Lower leg skin (tissue), 4 donors: ENCODE data around the gene SERPINA4. TPM values are rescaled to one million over a fixed set of nuclear protein-coding genes. Genes with fewer than 3 reads are reported as not detected.
A peak's percentile ranks its signal among the peaks of the same experiment; 100 is the strongest.

ENCODE experiments used
- DNase-seq, 2 donors: peaks; one replicate each; pipeline ENCODE4 v3.0.0-alpha.2; 2019; ENCODE audit warnings: low spot score in 2 of 2
- H3K4me3 ChIP-seq: fragments of 200-600 bp; sonication (generic); 2 replicates; pipeline ENCODE4 v1.5.1; 2017; ENCODE audit warnings: mild to moderate bottlenecking, low read depth; ENCODE audit not compliant: poor library complexity, severe bottlenecking
- POLR2A ChIP-seq, 2 donors: fragments of 450-650 bp; IDR thresholded peaks; one replicate each; pipeline ENCODE4 v1.6.1; 2016 to 2017; ENCODE audit warnings: antibody characterized with exemption in 2 of 2, mild to moderate bottlenecking in 1 of 2, moderate library complexity in 1 of 2
- WGBS, 2 donors: methylation state at CpG; one replicate each; pipeline ENCODE4 v1.1.5; 2018; 5-methylcytosine and 5-hydroxymethylcytosine counted together
- intact Hi-C: fragments of 100-400 bp; cut with DNase I; formaldehyde crosslinking; loops from one replicate; pipeline ENCODE4 v1.15.0; 2023; ENCODE audit warnings: low total_unique reads
- total RNA-seq, 4 donors: library from RNA; depleted of rRNA; stranded (reverse); fragments of >200 nt; gene quantifications; one replicate each; pipeline ENCODE4 v1.1.0, GENCODE V29; 2016
- TF ChIP-seq, protein P1 (sequence below), 3 donors: fragments of 450-650 bp; IDR thresholded peaks; one replicate each; pipeline ENCODE4 v1.5.1; 2016; ENCODE audit warnings: antibody characterized with exemption in 3 of 3, mild to moderate bottlenecking in 3 of 3, moderate library complexity in 2 of 3

The SERPINA4 gene
- total RNA-seq, 4 donors from 2014 or later: not detected

- TF ChIP-seq, protein P1, sequence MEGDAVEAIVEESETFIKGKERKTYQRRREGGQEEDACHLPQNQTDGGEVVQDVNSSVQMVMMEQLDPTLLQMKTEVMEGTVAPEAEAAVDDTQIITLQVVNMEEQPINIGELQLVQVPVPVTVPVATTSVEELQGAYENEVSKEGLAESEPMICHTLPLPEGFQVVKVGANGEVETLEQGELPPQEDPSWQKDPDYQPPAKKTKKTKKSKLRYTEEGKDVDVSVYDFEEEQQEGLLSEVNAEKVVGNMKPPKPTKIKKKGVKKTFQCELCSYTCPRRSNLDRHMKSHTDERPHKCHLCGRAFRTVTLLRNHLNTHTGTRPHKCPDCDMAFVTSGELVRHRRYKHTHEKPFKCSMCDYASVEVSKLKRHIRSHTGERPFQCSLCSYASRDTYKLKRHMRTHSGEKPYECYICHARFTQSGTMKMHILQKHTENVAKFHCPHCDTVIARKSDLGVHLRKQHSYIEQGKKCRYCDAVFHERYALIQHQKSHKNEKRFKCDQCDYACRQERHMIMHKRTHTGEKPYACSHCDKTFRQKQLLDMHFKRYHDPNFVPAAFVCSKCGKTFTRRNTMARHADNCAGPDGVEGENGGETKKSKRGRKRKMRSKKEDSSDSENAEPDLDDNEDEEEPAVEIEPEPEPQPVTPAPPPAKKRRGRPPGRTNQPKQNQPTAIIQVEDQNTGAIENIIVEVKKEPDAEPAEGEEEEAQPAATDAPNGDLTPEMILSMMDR (IDR thresholded peaks at IDR 0.05): no peak
- TF ChIP-seq POLR2A (IDR thresholded peaks at IDR 0.05): no peak
- no peak for DNase-seq
- intact Hi-C loops: no loop called here
- WGBS, 2 donors: 53 to 83% methylated on average over 3 of the region's 3 CpGs
- no peak overlapping the region for H3K4me3 ChIP-seq
Observed at GRCh38 chr14:94582851-94583250, 21.6 kb downstream of the SERPINA4 start.

DNA sequence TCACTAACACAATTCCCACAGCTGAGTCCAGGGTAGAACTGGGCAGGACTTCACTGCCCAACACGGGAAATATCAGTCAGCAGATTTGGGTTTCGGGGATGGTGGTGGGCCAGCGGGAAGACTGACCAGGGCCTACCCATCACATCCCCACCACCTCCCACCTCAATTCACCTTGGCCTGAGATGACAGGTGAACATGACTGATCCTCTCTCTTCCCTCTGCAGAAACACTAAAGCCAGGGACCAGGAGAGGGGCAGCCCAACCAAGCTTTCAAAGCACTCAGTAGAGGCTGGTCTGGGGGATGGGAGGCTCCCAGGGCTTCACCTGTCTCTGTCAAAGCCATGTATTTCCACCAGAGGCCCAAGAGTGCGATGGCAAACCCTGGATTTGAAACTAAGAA, 22.3 kb downstream of the SERPINA4 start:
- intact Hi-C loops: no loop called here
- H3K4me3 ChIP-seq: no peak overlapping the region
- peak in 1 of 2 donors; percentile 65 for DNase-seq
- WGBS, 2 donors: 85 to 90% methylated on average over 4 of the region's 4 CpGs
- TF ChIP-seq, protein P1 (IDR thresholded peaks at IDR 0.05): no peak
- TF ChIP-seq POLR2A (IDR thresholded peaks at IDR 0.05): no peak

- intact Hi-C loops: no loop called here
- no peak overlapping the region for H3K4me3 ChIP-seq
- TF ChIP-seq POLR2A (IDR thresholded peaks at IDR 0.05): no peak
- TF ChIP-seq, protein P1 (IDR thresholded peaks at IDR 0.05): no peak
- 75 to 79% methylated on average over 5 of the region's 5 CpGs for WGBS, 2 donors
- DNase-seq: peak in 1 of 2 donors; percentile 76
Observed at GRCh38 chr14:94584591-94585280, 23.5 kb downstream of the SERPINA4 start.

GRCh38 chr14:94586635-94587034, 25.4 kb downstream of the SERPINA4 start:
- intact Hi-C loops: no loop called here
- DNase-seq: peak in 1 of 2 donors; percentile 72
- 87 to 88% methylated on average over 4 of the region's 4 CpGs for WGBS, 2 donors
- no peak overlapping the region for H3K4me3 ChIP-seq
- no peak for TF ChIP-seq POLR2A (IDR thresholded peaks at IDR 0.05)
- TF ChIP-seq, protein P1 (IDR thresholded peaks at IDR 0.05): no peak

- no peak overlapping the region for H3K4me3 ChIP-seq
- TF ChIP-seq POLR2A (IDR thresholded peaks at IDR 0.05): no peak
- TF ChIP-seq, protein P1 (IDR thresholded peaks at IDR 0.05): no peak
- intact Hi-C loops: no loop called here
- no peak for DNase-seq
- 88 to 89% methylated on average over 4 of the region's 4 CpGs for WGBS, 2 donors
Observed at GRCh38 chr14:94588311-94588710, 27.1 kb downstream of the SERPINA4 start.

DNA sequence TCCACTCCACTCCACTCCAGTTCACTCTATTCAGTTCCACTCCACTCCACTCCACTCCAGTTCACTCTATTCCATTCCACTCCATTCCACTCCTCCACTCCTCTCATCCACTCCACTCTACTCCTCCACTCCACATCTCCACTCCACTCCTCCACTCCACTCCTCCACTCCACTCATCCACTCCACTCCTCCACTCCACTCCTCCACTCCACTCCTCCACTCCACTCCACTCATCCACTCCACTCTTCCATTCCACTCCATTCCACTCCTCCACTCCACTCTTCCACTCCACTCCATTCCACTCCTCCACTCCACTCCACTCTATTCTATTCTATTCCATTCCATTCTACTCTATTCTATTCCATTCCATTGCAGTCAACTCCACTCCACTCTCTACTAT, 29.8 kb downstream of the SERPINA4 start:
- TF ChIP-seq POLR2A (IDR thresholded peaks at IDR 0.05): no peak
- TF ChIP-seq, protein P1 (IDR thresholded peaks at IDR 0.05): no peak
- no peak for DNase-seq
- intact Hi-C loops: no loop called here
- no peak overlapping the region for H3K4me3 ChIP-seq
